Measurements from ENCODE around the gene STXBP4.

Gene STXBP4

GRCh38 chr17:54979657-54980056, 11.1 kb downstream of the STXBP4 start:
- H3K9me3 Mint-ChIP-seq: peaks cover 17% of the 10 kb centered on the region
- no peak overlapping the region for H3K4me3 Mint-ChIP-seq
- H3K36me3 Mint-ChIP-seq (ENCODE audit: low read depth): peaks cover 54% of the 10 kb centered on the region
- H3K27me3 Mint-ChIP-seq (ENCODE audit: low read depth): no peaks in the 10 kb centered on the region
- H3K27ac Mint-ChIP-seq: no peak overlapping the region
- H3K4me1 Mint-ChIP-seq: no peaks in the 10 kb centered on the region
- no peak for TF ChIP-seq CTCF (IDR thresholded peaks at IDR 0.05; ENCODE audit: unreplicated experiment in 3 of 3)

DNA sequence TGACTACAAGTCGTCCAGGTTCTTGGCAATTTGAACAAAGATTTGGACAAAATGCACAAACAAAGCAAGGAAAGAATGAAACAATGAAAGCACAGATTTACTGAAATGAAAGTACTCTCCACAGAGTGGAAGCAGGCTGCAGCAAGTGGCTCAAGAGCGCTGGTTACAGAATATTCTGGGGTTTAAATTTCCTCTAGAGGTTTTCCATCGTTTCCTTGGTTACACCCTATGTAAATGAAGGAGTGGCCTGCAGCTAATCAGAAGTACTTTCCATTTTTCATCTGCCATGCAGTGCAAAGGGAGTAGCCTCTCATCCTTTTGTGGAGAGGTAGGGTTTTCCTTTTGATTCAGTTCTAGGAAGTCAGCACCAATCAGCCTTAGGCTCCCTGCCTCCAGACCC, 11.8 kb downstream of the STXBP4 start:
- no peaks in the 10 kb centered on the region for H3K27me3 Mint-ChIP-seq (ENCODE audit: low read depth)
- no peaks in the 10 kb centered on the region for H3K4me1 Mint-ChIP-seq
- no peak overlapping the region for H3K27ac Mint-ChIP-seq
- peaks cover 17% of the 10 kb centered on the region for H3K9me3 Mint-ChIP-seq
- TF ChIP-seq CTCF (IDR thresholded peaks at IDR 0.05; ENCODE audit: unreplicated experiment in 3 of 3): no peak
- no peak overlapping the region for H3K4me3 Mint-ChIP-seq
- peaks cover 57% of the 10 kb centered on the region for H3K36me3 Mint-ChIP-seq (ENCODE audit: low read depth)

- Mint-ChIP-seq H3K4me3 (no peak overlapping the region), H3K9me3 (peaks cover 9% of the 10 kb centered on the region), H3K4me1 (no peaks in the 10 kb centered on the region), H3K27me3 (ENCODE audit: low read depth) (no peaks in the 10 kb centered on the region), H3K36me3 (ENCODE audit: low read depth) (peaks cover 44% of the 10 kb centered on the region), H3K27ac (peak overlapping the region in 1 of 3 experiments; percentile 14)
- no peak for TF ChIP-seq CTCF (IDR thresholded peaks at IDR 0.05; ENCODE audit: unreplicated experiment in 3 of 3)
Measured at GRCh38 chr17:54982399-54982798, 13.8 kb downstream of the STXBP4 start.

DNA sequence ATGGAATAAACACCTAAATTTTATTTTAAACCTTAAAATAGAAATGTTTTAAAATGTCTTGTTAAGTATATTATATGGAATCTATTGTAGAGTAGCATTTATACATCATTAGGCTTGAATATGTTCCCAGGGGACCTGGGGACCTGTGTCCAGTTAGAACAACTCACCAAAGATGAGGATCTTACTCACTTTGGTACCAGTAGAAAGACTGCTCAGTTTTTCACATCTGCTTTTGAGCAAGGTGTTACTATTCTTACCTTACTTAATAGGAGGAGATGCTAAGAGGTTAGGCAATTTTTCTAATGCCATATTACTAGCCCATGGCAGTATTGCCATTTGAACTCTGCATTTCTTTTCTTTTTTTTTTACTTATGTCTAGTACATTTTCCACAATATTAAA, 14.7 kb downstream of the STXBP4 start:
- Mint-ChIP-seq H3K27ac (no peak overlapping the region), H3K9me3 (peaks cover 7% of the 10 kb centered on the region), H3K4me3 (no peak overlapping the region), H3K36me3 (ENCODE audit: low read depth) (peaks cover 41% of the 10 kb centered on the region), H3K27me3 (ENCODE audit: low read depth) (no peaks in the 10 kb centered on the region), H3K4me1 (no peaks in the 10 kb centered on the region)
- no peak for TF ChIP-seq CTCF (IDR thresholded peaks at IDR 0.05; ENCODE audit: unreplicated experiment in 3 of 3)

GRCh38 chr17:54985476-54985875, 16.9 kb downstream of the STXBP4 start:
- Mint-ChIP-seq H3K9me3 (no peaks in the 10 kb centered on the region), H3K4me3 (no peak overlapping the region), H3K36me3 (ENCODE audit: low read depth) (peaks cover 25% of the 10 kb centered on the region), H3K27ac (no peak overlapping the region), H3K27me3 (ENCODE audit: low read depth) (no peaks in the 10 kb centered on the region), H3K4me1 (no peaks in the 10 kb centered on the region)
- no peak for TF ChIP-seq CTCF (IDR thresholded peaks at IDR 0.05; ENCODE audit: unreplicated experiment in 3 of 3)

GRCh38 chr17:54990118-54990517, 21.6 kb downstream of the STXBP4 start:
- no peaks in the 10 kb centered on the region for H3K27me3 Mint-ChIP-seq (ENCODE audit: low read depth)
- no peak overlapping the region for H3K4me3 Mint-ChIP-seq
- H3K36me3 Mint-ChIP-seq (ENCODE audit: low read depth): peaks cover 20% of the 10 kb centered on the region
- no peak overlapping the region for H3K27ac Mint-ChIP-seq
- H3K9me3 Mint-ChIP-seq: no peaks in the 10 kb centered on the region
- H3K4me1 Mint-ChIP-seq: no peaks in the 10 kb centered on the region
- no peak for TF ChIP-seq CTCF (IDR thresholded peaks at IDR 0.05; ENCODE audit: unreplicated experiment in 3 of 3)

All from nephron (organoid).